NCI-H82 (cell line): ENCODE measurements around the gene HBQ1.
A peak's percentile ranks its signal among the peaks of the same experiment; 100 is the strongest.
"Not testable (repeated sequence)": the region's sequence is repeated elsewhere in the genome, so short reads cannot be mapped to it uniquely, and the experiment has no call there.

Experiments used
- DNase-seq: peaks from one replicate; lab custom pipeline; 2025; lab: John Stamatoyannopoulos, UW

HBQ1 gene

DNA sequence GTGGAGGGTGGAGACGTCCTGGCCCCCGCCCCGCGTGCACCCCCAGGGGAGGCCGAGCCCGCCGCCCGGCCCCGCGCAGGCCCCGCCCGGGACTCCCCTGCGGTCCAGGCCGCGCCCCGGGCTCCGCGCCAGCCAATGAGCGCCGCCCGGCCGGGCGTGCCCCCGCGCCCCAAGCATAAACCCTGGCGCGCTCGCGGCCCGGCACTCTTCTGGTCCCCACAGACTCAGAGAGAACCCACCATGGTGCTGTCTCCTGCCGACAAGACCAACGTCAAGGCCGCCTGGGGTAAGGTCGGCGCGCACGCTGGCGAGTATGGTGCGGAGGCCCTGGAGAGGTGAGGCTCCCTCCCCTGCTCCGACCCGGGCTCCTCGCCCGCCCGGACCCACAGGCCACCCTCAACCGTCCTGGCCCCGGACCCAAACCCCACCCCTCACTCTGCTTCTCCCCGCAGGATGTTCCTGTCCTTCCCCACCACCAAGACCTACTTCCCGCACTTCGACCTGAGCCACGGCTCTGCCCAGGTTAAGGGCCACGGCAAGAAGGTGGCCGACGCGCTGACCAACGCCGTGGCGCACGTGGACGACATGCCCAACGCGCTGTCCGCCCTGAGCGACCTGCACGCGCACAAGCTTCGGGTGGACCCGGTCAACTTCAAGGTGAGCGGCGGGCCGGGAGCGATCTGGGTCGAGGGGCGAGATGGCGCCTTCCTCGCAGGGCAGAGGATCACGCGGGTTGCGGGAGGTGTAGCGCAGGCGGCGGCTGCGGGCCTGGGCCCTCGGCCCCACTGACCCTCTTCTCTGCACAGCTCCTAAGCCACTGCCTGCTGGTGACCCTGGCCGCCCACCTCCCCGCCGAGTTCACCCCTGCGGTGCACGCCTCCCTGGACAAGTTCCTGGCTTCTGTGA, 3.5 kb upstream of the HBQ1 start, which contains the start of gene HBA1:
Gene HBA1 (plus strand): TSS at position 204 of the 906 bp plus-strand sequence. CDS start 37 bp downstream, at position 241.
- not testable (repeated sequence) for DNase-seq

DNA sequence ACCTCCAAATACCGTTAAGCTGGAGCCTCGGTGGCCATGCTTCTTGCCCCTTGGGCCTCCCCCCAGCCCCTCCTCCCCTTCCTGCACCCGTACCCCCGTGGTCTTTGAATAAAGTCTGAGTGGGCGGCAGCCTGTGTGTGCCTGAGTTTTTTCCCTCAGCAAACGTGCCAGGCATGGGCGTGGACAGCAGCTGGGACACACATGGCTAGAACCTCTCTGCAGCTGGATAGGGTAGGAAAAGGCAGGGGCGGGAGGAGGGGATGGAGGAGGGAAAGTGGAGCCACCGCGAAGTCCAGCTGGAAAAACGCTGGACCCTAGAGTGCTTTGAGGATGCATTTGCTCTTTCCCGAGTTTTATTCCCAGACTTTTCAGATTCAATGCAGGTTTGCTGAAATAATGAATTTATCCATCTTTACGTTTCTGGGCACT, 2.9 kb upstream of the HBQ1 start:
- peak; percentile 27 for DNase-seq

DNA sequence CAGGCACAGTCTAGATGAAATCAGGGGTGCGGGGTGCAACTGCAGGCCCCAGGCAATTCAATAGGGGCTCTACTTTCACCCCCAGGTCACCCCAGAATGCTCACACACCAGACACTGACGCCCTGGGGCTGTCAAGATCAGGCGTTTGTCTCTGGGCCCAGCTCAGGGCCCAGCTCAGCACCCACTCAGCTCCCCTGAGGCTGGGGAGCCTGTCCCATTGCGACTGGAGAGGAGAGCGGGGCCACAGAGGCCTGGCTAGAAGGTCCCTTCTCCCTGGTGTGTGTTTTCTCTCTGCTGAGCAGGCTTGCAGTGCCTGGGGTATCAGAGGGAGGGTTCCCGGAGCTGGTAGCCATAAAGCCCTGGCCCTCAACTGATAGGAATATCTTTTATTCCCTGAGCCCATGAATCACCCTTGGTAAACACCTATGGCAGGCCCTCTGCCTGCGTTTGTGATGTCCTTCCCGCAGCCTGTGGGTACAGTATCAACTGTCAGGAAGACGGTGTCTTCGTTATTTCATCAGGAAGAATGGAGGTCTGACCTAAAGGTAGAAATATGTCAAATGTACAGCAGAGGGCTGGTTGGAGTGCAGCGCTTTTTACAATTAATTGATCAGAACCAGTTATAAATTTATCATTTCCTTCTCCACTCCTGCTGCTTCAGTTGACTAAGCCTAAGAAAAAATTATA, 2.1 kb upstream of the HBQ1 start:
- no peak for DNase-seq

DNA sequence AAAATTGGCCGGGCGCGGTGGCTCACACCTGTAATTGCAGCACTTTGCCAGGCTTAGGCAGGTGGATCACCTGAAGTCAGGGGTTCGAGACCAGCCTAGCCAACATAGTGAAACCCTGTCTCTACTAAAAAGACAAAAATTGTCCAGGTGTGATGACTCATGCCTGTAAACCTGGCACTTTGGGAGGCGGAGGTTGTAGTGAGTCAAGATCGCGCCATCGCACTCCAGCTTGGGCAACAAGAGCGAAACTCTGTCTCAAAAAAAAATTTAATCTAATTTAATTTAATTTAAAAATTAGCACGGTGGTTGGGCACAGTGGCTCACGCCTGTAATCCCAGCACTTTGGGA, 1.6 kb upstream of the HBQ1 start:
- no peak for DNase-seq

DNA sequence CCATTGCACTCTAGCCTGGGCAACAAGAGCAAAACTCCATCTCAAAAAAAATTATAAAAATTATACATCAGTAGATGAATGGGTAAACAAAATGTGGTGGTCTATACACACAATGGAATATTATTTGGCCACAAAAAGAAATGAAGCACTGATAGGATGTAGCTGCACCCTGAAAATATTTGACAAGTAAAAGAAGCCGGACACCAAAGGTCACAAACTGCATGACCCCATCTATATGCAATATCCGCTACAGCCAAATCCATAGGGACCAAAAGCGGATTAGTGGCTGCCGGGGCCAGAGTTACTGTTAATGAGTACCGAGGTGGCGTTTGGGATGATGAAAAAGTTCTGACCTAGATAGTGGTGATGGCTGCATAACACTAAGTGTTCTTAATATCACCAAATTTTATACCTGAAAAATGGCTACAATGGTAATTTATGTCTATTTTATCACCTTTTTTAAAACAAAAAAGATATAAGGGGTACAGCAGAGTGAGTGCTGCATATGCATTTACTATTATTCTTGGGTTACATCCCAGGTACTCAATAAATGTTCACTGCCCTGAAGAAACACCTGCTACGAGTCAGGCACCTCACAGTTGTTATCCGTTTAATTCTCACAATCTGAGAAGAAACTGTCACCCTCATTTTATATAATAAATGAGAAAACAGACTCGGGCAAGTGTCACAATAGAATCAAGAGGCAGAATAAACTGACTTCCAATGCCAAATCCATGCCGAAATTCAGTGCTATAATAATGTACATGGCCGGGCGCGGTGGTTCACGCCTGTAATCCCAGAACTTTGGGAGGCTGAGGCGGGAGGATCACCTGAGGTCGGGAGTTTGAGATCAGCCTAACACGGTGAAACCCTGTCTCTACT, 807 bp upstream of the HBQ1 start:
- DNase-seq: peak; percentile 36

DNA sequence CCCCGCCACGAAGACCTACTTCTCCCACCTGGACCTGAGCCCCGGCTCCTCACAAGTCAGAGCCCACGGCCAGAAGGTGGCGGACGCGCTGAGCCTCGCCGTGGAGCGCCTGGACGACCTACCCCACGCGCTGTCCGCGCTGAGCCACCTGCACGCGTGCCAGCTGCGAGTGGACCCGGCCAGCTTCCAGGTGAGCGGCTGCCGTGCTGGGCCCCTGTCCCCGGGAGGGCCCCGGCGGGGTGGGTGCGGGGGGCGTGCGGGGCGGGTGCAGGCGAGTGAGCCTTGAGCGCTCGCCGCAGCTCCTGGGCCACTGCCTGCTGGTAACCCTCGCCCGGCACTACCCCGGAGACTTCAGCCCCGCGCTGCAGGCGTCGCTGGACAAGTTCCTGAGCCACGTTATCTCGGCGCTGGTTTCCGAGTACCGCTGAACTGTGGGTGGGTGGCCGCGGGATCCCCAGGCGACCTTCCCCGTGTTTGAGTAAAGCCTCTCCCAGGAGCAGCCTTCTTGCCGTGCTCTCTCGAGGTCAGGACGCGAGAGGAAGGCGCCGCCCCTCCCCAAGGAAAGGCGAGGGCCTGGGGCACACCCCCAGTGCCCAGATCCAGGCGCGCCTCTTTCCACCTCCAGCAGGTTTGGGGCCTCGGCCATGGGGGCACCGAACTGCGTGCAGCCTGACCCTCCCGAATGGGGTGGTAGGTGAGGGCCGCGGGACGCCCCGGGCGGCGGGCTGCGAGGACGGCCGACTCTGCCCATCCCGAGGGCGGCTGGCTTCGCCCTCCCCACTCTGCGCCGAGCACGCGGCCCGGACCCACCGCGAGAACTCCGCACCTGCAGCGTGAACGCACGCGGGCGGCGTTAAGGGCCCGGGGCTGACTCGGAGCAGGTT, 664 bp downstream of the HBQ1 start:
- peak; percentile 90 for DNase-seq

DNA sequence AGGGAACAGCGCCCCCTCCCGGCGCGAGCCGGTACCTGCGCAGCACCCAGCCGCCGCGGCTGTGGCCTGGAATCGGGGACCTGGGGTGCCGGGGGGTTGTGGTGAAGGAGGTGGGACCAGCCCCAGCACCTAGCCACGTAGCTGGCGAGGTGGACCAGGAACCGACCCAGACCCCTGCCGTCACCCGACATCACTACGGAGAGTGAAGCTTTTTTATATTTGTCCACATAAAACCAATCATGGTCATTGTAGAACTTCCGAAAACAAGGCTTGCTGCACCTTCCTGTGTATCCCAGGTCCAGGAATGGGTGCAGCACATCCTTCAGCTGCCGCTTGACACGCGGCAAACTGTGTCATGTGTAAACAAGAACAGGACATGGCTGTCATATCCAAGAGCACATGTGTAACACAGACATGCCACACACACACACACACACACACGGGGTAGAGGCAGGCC, 1.3 kb downstream of the HBQ1 start:
- DNase-seq: peak; percentile 57

DNA sequence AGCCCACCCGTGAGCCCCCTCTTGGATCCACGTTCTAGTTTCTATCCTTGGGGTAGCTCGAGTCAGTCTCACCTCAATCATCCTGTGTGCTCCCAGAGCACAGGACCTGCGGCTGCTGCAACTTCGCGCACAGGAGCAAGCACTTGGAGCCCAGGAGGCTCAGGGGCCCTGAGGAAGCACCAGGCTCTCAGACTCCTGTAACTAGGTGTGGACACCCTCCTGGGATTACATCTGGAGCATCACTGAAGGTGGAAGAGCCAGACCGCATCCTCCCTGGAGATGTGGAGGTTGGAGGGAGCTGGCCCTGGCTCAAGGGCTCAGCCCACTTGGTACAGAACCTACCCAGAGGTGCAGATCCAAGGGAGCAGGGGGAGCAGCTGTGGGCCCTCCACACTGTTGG, 2.7 kb downstream of the HBQ1 start:
- no peak for DNase-seq

DNA sequence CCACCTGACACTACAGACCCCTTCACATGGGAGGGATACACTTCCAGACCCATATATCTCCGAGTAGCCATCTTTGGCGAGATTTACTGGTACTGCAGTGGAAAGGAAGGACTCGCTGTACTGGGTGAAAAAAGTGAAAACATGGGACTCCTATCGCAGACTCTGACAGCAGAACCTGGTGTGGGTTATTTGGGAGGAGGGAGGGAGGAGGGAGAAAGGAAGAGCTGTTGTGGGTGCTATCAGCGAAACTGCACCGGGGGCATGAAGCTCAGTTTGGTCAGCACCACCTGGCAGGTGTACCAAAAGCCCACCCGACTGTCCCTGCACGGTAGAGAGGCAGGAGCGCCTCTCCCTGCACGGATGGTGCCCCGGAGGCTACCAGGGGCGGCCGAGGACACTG, 5.0 kb downstream of the HBQ1 start:
- no peak for DNase-seq

DNA sequence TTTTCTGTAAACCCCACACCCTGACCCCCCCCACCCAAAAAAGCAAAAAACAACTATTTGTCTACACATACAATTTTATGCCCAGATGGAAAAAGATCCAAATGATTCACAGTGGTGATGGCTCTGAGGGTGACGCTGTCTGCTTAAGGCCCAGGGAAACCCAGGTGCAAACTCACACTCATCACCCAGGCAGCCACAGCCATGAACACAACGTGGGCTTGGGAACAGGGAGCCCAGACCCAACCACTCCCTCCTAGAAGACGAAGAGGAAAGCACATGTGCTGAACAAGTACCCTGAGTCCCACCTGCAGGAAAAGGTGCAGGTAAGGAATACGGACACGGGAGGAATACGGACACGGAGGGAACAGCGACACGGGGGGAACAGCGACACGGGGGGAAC, 5.4 kb downstream of the HBQ1 start:
- no peak for DNase-seq

DNA sequence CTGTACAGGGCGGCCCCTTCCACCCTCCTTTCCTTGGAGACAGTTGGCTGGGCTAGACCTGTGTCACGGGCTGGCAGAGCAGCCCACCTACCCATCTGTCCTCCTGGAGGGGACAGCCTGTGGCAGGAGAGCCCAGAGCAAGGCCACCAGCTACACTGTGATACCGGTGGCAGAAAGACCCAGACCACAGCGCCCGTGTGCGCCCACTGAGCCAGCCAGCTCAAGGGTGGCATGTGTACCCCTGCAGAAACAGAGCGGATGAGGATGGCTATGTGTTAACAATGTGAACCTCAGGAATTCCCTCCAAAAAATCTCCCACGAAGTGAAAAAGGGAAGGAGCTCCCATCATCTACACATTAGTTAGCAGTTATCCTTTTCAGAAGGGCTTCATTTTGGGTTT, 7.1 kb downstream of the HBQ1 start:
- no peak for DNase-seq

DNA sequence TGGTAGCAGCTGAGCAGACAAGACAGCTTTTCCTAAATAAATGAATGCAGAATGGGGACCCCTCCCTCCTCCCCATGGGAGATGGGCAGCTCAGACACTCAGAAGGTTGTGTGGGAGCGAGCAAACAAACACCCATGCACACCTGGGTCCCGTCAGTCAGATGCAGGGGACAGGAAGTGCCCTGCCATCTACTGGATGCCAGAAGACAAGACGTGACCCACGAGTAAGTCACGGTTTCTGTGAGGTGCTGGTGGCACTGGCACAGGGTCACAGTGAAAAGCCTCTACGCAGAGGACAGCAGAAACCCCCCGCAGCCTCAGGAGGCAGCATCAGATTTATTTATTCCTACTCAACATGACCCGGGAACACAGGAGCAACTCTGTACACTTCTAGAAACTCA, 8.4 kb downstream of the HBQ1 start:
- no peak for DNase-seq

DNA sequence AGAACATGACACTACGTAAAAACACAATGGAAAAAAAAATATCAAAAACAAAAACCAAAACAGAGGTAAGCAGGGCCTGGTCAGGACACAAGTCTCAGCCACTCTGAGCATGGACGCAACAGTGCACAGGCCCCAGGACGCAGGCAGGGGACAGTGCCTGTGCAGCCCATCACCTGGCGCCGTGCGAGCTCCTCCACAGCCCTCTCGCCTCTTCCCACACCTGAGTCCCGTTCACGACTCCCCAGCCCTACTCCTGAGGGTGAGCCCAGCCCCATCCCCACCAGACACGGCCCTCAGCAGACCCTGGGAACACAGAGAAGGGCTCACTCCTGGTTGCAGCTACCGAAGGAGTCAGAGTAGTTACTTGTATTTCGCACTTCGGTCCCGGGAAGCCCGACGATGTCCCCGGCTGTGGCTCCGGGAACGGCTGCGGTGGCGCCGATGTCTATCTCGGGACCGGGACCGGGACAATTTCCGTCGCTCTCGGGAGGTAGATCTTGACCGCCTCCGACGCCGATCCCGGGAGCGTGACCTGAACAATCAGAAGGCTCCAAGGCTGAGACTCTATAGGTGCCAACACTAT, 9.4 kb downstream of the HBQ1 start:
- DNase-seq: no peak

DNA sequence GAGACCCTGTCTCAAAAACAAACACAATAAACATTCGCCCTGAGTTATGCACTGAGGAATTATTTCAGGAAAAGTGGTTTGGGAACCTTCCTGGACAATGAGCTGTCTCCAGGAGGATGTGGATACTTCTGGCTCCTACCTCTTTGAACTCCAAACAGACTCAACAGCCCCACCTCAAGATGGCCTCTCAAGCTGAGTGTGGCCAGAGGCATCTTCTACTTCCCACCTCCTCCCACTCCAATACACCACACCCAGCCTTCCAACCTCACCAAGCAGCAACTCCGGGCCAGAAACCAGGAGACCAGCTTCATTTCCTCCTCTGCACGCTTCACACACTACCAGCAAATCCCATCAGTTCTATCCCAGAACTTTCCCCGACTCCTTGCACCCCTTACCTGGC, 11.6 kb downstream of the HBQ1 start:
- no peak for DNase-seq

DNA sequence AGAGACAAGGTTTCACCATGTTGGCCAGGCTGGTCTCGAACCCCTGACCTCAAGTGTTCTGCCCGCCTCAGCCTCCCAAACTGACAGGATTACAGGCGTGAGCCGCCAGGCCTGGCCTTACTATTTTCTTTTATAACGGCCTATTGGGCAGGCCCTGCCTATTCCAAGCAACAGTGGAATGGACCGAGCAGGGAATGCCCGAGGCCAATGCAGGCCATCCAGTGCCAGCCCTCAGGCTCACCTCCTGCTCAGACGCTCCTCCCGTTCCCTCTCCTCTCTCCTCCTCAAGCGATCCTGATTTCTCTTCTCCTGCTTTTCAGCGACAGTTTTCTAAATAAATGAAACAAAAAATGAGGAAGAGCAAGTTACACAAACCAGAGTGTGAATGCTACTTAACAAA, 12.4 kb downstream of the HBQ1 start:
- no peak for DNase-seq

DNA sequence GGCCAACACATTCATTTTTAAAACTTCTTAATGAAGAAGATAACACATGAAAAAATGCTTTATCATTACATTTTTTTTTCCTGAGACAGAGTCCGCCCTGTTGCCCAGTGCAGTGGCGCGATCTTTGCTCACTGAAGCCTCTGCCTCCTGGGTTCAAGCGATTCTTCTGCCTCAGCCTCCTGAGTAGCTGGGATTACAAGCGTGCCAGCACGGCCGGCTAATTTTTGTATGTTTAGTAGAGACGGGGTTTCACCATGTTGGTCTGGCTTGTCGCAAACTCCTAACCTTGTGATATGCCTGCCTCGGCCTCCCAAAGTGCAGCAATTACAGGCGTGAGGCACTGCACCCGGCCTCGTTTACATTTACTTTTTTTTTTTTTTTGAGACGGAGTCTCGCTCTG, 13.2 kb downstream of the HBQ1 start:
- no peak for DNase-seq

DNA sequence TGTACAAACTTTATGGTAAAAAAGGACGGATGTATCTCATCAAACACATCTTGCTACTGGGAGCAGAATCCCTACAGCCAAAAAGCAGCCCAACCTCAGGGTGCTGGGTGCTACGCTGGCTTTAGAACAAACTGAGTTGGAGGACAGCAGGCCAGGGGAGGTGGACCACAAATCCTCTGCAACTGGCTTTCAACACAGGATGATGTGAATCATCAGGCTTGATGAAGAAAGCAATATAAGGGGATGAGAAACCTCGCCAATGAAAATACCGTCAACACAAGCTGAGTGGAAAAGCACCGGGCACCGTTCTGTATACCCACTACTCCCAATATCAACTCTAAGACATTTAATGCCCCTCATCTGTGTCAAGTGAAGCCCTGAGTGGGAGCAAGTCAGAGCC, 14.3 kb downstream of the HBQ1 start:
- no peak for DNase-seq

DNA sequence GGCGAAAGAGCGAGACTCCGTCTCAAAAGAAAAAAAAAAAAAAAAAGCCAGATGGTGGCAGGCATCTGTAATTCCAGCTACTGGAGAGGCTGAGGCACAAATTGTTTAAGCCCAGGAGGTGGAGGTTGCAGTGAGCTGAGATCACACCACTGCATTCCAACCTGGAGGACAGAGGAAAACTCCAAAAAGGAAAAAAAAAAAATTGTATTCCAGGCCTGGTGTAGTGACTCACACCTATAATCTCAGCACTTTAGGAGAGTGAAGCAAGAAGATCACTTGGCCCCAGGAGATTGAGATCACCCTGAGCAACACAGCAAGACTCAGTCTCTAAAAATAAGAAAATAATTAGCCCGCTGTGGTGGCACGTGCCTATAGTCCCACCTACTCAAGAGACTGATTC, 20.1 kb downstream of the HBQ1 start:
- DNase-seq: no peak

DNA sequence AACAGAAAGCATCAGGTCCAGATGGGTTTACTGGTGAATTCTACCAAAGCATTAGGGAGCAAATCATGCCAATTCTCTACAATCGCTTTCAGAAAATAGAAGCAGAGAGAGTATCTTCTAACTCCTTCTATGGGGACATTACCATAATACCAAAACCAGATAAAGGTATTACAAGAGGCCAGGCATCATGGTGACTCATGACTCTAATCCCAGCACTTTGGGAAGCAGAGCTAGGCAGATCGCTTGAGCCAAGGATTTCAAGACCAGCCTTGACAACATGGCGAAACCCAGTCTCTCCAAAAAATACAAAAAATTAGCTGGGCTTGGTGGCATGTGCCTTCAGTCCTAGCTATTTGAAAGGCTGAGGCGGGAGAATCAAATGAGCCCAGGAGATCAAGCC, 23.0 kb downstream of the HBQ1 start:
- no peak for DNase-seq

DNA sequence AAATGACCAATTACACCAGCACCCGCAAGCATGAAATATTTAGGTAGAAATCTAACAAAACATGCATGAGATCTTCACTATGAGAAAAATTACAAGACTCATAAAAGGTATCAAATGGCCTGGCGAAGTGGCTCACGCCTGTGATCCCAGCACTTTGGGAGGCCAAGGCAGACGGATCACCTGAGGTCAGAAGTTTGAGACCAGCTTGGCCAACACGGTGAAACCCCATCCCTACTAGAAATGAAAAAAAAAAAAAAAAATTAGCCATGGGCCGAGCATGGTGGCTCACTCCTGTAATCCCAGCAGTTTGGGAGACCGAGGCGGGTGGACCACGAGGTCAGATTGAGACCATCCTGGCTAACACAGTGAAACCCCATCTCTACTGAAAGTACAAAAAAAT, 23.8 kb downstream of the HBQ1 start:
- not testable (repeated sequence) for DNase-seq

DNA sequence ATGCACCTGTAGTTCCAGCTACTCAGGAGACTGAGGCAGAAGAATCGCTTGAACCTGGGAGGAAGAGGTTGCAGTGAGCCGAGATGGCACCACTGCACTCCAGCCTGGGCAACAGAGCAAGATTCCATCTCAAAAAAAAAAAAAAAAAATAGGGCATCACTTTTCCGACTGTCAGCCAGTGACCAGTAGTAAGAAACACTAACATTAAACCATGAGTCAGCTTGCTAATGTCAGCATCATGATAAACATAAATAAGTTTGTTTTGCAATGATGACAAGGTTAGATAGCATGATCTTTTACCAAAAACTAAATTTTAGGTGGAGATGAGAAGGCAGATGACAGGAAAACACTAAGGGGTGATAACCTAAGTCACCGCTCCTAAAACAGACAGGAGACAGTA, 29.1 kb downstream of the HBQ1 start:
- DNase-seq: not testable (repeated sequence)
